Myocyte (in vitro differentiated cells): ENCODE measurements around the gene LGR6. TPM values are rescaled to one million over a fixed set of nuclear protein-coding genes. Genes with fewer than 3 reads are reported as not detected.
"Not testable (repeated sequence)": the region's sequence is repeated elsewhere in the genome, so short reads cannot be mapped to it uniquely, and the experiment has no call there.

Experiments used
- DNase-seq: peaks from one replicate; pipeline ENCODE4 v3.0.0-alpha.2; 2012; ENCODE audit warnings: low read depth
- total RNA-seq: library from RNA; depleted of rRNA; stranded (reverse); fragments of >200 nt; gene quantifications from 2 replicates; pipeline ENCODE4 v1.2.3, GENCODE V29; 2014

The LGR6 gene
- total RNA-seq, 1 donor from 2014 or later, result 0.53 TPM

DNA sequence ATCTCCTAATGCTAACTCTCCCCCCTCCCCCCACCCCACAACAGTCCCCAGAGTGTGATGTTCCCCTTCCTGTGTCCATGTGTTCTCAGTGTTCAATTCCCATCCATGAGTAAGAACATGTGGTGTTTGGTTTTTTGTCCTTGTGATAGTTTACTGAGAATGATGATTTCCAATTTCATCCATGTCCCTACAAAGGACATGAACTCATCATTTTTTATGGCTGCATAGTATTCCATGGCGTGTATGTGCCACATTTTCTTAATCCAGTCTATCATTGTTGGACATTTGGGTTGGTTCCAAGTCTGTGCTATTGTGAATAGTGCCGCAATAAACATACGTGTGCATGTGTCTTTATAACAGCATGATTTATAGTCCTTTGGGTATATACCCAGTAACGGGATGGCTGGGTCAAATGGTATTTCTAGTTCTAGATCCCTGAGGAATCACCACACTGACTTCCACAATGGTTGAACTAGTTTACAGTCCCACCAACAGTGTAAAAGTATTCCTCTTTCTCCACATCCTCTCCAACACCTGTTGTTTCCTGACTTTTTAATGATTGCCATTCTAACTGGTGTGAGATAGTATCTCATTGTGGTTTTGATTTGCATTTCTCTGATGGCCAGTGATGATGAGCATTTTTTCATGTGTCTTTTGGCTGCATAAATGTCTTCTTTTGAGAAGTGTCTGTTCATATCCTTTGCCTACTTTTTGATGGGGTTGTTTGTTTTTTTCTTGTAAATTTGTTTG lies 67.8 kb downstream of the LGR6 start:
- not testable (repeated sequence) for DNase-seq

DNA sequence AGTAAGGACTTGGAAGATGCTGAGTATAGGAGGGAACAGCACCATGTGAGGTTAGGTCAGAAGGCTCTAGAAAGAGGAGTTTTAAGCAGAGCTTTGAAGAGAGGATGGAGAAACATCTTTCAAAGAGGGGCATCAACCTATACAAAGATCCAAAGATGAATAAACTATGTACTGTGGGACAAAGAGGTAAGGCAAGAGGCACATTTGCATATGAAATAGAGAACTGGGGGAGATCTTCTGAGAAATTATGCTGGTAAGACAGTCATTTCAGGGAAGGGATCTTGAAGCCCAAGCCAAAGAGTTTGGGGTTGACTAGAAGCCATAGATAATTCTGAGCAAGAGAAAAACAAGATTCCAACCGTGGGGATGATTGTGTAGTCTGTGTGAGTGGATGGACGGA lies 70.0 kb downstream of the LGR6 start:
- DNase-seq, result no peak

DNA sequence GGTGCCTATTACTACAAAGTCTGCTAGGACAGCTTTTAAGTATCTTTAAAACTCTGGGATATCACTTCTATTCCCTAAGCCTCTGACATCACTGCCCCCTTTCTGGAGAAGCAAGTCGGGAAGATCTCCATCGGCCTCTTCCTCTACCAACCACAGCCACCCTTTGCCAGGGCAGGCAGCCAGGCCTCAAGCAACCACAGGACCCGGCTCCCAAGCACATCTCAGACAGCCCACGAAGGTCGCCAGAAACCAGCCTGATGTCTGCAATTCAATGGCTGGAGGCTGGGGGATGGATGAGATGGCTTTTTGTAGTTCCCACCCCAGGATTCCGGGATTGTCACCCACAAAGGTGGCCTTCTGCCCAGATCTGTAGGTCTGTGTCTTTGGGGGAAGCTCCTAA lies 70.7 kb downstream of the LGR6 start:
- DNase-seq, result peak; percentile 75

DNA sequence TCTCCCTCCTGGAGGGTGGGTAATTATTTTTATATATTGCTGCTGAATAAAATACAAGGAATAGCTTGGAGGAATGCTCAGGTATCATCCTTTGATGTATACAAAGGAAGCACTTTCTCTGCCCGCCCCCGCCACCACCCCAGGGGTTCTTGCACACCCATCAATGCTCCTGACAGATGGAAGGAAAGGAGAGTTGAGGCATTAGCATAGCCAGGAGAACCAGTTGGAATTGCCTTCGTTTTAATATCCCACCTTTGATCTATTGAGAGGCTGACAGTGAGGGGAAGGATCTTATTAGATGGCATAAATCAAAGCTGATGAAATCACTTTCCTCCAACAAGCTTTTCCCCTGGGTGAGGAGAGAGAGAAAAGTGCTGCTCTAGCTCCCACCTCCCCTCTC lies 71.1 kb downstream of the LGR6 start:
- no peak for DNase-seq

DNA sequence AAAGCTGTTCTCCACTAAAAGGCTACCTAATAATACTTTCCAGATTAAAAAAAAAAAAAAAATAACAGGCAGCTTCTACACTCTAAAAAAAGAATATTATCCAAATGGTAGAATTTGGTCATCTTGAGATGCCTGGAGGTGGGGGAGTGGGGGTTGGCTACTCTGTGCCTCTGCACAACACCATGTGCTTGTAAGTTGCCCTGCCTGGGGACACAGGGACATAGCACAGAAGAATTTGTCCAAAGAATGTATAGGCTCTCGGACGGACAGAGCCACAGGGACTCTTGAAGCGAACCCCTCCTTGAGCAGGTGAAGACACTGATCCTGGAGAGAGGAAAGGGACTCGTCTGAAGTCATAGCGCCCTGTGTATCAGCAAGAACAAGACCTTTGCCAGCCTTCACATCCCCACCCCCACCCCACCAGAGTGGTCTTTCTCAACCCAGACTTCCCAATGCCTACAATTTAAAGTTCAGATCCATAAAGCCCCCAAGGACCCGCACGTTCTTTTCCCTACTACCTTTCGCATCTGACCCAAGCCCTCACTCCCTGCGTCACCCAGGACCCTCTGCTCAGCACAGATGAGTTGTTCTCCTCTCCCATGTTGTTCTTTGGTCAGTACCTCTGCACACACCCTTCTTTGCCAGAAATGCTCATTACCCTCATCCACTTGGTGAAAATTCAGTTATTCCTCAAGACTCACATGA lies 72.6 kb downstream of the LGR6 start:
- no peak for DNase-seq

DNA sequence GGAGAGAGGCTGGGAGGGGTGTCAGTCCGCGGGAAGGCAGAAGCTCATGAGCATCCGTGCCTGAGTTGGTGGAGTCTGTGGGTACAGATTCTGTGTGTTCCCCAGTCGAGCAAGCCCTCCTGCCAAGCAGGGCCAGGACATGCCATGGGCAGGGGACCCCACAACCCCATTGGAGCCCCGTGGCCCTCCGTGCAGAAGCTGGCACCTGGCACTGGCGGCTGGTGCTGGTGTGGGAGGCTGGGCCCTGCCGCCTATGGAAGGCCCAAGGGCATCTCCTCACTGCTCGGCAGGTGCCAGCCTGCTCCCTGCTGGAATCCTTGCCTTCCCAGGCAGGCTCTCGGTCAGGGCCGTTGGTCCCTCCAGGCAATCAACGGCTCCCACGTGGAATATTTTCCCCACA lies 74.4 kb downstream of the LGR6 start:
- no peak for DNase-seq

DNA sequence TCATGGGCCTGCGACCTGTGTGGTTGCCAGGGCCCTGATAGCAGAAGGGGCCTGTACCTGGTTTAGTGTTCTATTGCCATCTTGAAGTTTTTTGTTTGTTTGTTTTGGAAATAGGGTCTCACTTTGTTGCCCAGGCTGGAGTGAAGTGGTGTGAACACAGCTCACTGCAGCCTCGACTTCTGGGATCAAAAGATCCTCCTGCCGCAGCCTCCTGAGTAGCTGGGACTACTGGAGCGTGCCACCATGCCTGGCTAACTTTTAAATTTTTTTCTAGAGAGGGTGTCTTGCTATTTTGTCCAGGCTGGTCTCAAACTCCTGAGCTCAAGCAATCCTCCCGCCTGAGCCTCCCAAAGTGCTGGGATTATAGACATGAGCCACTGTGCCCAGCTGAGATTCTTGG lies 75.2 kb downstream of the LGR6 start:
- DNase-seq, result no peak

DNA sequence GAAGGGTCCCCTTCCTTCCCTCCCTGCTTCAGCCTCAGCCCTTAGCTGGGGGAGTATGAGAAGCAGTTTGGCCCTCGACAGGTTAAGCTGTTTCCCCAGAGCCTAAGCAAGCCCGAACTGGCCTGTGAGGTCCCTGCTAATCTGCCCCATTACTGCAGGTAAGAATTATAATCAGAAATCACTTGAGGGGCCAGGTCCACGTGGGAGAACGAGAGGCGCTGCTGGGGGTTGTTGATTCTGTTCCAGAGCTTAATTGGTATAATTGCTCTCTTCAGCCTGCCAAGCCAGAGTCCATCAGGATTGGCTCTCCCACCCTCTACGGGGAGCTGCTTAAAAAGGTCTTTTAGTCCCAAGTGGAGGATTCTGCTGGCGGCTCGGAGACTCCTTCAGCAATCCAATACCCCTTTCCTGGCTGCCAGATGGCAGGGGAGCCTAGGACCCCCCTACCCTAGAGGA lies 77.3 kb downstream of the LGR6 start:
- no peak for DNase-seq

DNA sequence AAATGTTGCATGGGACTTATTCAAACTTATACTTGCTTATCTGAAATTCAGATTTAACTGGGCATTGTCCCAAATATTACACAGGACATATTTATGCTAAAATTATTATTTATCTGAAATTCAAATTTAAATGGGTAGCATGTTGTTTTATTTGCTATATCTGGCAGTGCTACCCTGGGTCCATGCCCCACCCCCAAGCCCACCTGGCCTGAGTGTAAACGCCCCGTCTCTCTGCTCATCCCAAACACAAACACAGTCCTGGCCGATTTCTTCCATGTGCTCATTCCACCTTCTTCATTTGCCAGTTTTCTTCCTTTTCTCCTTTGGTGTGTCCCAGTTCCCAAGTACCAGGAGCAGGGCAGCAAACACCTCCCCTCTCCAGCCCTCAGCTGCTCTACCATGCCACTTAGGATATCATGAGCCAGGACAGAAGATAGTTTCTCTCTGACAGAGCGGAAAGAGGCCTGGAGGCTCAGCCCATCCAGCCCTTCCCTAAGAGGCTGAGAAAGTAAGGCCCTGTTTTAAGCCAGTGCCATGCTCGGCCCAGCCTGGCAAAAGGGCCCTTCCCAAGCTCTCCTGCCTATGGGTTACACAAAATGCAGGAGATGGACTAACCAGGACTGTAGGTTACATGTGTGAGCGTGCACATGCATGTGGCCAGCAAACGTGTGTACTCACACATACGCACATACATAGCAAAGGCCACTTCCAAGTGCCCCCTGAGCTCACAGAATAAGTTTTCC lies 78.7 kb downstream of the LGR6 start:
- no peak for DNase-seq

DNA sequence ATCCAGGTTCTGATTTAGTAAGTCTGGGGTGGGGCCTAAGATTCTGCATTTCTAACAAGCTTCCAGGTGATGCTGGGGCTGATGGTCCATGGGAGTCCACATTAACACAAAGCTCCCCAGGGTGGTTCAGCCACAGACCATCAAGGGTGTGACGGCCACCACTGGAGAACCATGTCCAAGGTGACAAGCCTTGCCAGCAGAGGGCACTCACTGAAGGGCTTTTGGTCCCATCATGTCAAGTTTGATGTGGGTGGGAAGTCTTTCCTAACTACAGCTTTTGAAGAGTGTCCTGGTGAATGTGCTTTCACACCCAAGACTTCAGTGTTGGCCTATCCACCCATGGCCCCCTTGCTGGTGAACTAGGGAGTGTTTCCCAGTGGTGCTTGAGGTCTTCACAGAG lies 81.0 kb downstream of the LGR6 start:
- peak; percentile 55 for DNase-seq

DNA sequence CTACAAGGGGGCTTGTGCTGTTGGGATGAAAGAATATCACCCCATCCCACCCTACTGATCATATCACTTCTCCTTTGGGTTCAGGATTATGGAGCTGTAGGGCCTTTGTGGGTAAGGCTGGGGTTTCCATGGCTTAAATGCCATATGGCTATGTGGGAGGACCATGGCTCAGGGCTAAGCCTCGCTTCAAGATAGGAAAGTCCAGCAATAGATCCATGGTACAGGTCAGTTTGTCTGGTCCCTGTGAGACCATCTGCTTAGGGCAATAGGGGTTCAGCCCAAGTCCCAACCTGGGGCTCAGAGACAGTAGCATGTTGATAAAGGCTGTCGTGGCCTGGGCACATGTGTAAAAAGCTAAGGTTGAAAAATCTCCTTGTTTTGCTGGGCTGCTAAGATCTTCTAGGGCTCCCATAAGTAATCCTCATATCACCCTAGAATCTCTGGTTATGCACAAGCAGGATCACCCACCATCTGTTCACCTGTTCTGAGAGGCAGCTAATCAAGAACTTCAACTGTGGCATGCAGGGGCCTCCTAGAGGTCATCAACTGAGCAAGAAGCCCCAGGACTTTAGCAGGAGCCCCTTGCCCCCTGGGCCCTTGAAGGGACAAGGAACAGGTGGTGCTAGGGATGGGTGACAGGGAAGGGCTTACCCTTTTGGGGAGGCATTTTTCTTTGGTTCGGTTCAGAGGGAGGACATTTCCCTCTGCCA lies 81.6 kb downstream of the LGR6 start:
- no peak for DNase-seq

DNA sequence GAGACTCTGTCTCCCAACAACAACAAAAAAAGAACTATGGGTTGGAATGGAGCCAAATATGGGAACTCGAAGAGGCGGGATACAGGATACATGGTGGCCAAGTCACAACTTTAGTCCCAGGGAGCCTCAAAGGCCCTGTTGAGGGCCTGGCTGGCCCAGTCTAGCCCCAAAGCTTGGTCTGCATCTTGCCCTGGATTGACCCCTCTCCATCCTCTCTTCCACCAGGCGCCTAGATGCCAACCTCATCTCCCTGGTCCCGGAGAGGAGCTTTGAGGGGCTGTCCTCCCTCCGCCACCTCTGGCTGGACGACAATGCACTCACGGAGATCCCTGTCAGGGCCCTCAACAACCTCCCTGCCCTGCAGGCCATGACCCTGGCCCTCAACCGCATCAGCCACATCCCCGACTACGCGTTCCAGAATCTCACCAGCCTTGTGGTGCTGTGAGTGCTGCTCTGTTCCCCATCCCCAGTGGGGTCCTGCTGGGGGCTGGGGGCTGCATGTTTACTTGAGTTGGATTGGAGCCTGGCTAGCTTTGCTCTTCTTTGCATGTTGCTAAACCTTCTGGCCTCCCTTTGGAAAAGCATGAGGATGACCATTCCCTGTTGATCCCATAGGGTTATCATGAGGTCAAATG lies 82.6 kb downstream of the LGR6 start:
- no peak for DNase-seq

DNA sequence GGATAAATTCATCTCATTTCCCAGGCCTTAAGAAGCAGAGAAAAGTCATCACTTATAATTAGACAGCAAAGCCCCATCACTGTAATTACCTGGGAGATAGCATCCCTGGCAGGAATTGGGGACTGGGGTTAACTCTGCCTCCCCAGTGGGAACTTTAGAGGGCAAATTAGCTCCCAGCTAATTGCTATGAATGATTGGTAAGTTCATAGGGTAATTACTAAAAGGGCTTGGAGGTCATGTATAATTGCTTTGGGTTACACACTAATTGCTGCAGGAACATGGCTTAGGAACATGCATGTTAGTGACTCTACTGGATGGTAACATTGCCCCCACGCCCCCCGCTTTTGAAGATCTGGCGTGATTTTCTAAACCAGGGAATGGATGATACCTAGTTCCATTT lies 83.3 kb downstream of the LGR6 start:
- no peak for DNase-seq

DNA sequence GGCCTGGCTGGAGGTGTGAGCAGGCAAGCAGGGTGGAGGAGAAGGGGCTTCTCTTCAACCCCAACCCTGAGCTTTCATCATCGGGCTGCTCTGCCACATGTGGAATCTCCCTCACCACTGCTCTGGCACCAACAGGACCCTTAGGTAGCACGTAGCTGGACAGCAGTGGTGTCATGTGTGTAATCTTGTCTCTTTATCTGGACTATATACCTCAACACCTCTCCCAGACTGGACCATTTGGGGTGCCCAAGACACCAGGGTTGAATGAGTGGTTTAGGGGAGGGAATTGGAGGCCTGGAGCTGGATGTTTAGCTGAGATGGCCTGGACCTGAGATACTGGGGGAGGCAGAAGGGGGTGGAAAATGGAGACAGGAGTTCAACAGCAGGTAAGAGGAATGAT lies 85.2 kb downstream of the LGR6 start:
- DNase-seq, result no peak

DNA sequence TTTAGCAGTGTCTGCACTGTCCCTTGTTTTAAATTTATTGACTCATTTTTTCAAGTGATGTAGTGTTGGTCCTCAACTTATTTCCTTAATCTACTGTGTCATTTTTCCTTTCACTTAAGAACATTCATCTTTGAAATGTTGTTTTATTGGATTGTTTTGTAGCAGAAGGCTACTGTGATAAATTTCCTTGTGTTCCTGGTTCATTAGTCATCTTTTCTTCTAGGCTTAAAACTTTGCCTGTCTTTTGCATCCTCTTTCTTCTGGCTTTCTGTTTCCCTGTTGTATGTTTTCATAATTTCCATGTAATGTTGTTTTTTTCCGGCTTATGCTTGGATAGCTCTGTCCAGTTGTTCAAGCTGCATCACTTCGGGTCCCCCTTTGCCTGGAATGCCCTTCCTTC lies 86.2 kb downstream of the LGR6 start:
- no peak for DNase-seq

DNA sequence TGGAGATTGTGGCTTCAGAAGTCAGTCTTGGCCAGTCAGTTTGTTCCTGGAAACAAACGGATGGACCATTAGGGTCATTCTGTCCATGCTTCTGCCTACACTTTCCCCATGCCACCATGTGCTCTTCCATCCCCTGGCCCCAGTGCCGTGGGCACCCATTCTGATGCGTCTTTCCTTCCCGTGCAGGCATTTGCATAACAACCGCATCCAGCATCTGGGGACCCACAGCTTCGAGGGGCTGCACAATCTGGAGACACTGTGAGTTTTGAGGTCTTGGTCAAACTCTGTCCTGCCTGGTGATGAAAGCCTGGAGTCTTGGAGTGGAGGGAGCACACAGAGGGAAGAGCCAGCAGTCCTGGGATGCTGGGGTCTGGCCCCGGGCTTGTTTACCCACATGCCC lies 87.0 kb downstream of the LGR6 start:
- DNase-seq, result no peak

DNA sequence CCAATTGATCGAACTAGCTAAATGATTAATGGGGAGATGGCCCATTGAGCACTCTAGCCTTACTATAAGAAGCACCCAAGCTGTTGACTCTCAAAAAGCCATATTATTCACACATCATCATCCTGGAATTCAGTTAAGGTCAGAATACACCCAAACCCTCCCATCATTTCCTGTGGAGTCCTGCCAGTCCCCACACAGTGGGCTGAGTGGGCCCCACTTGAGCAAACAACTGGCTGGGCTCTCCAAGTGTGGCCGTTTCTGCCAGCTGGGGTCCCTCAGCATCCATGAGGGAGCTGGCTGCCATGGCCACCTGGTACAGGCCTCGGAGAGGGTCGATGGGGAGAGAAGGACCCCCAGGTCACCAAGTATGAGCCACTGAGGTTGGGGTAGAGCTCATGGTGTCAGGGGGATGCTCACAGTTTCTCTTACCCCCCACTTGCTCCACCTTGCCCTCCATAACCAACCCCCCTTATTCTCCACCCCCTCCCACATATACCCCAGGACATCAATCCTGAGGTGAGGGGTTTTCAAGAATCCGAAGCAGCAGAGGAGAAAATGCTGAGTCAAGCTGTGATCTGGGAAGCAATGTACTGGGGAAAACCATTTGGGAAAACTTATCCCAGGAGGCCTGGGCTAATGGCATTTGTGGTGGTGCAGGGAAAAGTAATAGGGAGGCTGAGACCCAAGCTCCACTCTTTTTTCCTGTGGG lies 87.9 kb downstream of the LGR6 start:
- DNase-seq, result peak; percentile 30

DNA sequence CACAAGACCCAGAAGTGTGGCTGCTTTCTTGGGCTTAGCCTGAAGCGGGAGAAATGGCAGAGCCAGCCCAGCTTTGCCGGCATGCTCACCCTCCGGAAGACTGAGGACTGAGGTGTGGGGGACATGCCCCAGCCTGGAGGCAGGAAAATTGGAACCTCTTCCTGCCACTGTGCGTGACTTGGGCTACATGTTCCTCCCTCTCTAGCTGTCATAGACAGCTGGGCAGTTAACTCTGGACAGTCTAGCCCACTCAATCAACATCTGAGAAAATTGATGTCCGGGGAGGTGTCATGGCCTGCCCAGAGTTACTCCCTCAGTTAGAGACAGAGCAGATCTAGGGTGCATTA lies 88.4 kb downstream of the LGR6 start:
- DNase-seq, result peak; percentile 27

DNA sequence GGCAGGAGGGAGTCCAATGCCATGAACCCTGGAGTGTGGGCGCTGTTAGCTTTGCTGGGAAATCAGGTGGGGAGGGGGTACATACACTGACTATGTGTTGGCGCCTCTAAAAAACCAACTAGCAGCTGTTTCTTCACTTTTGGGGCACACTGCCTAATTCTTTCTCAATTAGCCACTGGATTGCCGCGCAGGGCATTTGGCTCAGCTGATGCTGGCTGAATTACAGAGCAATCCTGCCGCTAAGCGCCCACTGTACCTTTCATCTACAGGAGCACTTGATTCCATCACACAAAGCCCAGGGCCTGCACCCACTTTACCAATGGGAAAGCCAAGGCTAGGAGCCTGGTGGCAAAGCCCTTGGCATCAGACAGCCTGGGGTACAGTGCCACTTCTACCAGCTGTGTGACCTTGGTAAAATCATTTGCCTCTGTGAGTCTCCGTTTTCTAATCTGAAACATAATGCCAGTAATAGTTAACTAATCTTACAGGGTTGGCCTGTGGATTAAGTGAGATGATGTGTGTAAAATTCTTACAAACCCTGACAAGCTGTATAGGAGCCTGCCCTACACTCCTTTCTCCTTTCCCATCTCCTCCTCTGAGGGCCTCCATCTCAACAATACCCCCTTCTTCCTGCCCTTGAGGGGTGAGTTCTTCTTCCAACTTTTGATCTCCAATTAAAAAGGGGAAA lies 89.1 kb downstream of the LGR6 start:
- no peak for DNase-seq

DNA sequence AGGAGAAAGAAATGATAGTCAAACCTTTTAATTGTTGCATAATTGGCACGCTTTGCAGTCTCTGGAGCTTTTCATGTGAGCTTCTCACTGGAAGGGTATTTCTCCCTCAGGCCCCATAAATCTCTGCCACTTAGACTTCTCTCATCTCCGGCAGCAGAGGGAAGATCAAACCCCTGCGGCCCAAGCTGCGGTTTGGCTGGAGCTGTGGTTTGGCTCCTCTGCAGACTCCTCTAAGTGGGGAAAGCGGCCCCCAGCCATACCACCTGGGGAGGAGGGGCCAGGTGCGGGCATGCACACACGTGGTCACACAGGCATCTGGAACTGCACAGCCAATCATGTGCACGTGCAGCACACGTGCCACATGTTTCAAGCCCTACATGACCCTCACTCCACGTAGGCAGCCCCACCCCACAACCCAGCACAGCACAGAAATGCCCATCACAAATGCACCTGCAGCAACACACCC lies 89.8 kb downstream of the LGR6 start:
- peak; percentile 60 for DNase-seq
